ENCODE measurements around the gene PRLR. TPM values are rescaled to one million over a fixed set of nuclear protein-coding genes. Genes with fewer than 3 reads are reported as not detected.

The PRLR gene
- total and polyA plus RNA-seq, 9 of the 15 experiments (the other 6 are each of a cell fraction or from before 2014, with no cell fraction given) = 0.02 TPM; not detected in 8

GRCh38 chr5:35001842-35002241, 228.4 kb downstream of the PRLR start (continued):
- TF ChIP-seq, protein P1, sequence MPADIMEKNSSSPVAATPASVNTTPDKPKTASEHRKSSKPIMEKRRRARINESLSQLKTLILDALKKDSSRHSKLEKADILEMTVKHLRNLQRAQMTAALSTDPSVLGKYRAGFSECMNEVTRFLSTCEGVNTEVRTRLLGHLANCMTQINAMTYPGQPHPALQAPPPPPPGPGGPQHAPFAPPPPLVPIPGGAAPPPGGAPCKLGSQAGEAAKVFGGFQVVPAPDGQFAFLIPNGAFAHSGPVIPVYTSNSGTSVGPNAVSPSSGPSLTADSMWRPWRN (IDR thresholded peaks at IDR 0.05; ENCODE audit: low read depth) = no peak
- no peak for TF ChIP-seq HOXB6 (CRISPR knock-in tag; IDR thresholded peaks at IDR 0.05; ENCODE audit: borderline replicate concordance)

Other genes with a start within 250 kb of the PRLR start
- not detected in 2 replicates for gene AGXT2, start 182.5 kb downstream of the PRLR start, total RNA-seq (2014; rRNA removed)
- not detected in 2 replicates for gene AGXT2, start 182.5 kb downstream of the PRLR start, total RNA-seq (2014; rRNA removed; fragmentation: Illumina TruSeq; extraction: Trizol)
- not detected in 2 replicates for gene AGXT2, start 182.5 kb downstream of the PRLR start, total RNA-seq (2015; rRNA removed; fragmentation: Illumina TruSeq; extraction: Trizol)
- gene AGXT2, start 182.5 kb downstream of the PRLR start, total RNA-seq (2021) = not detected in 2 replicates
- gene AGXT2, start 182.5 kb downstream of the PRLR start, polyA plus RNA-seq (2011; rRNA removed) = not detected in 2 replicates
- gene AGXT2, start 182.5 kb downstream of the PRLR start, polyA plus RNA-seq (2014; fragmentation: Illumina TruSeq; extraction: Trizol) = not detected in 2 replicates
- gene AGXT2, start 182.5 kb downstream of the PRLR start, polyA plus RNA-seq (2014; fragmentation: Nextera tagmentation; extraction: Ambion mirVana) = not detected
- not detected in 2 replicates for gene AGXT2, start 182.5 kb downstream of the PRLR start, polyA plus RNA-seq (2014; rRNA removed)

Measured in K562 (cell line).